Upper lobe of left lung (tissue), 4 donors: ENCODE measurements around the gene JCHAIN.

Experiments
- CTCF ChIP-seq, 6 experiments: fragments of 450-650 bp in 4 of 6; fragments of 200-600 bp in 2 of 6; sonication (generic) in 2 of 6; IDR thresholded peaks; one replicate each; pipeline ENCODE4 v1.5.1; 2016 to 2019; ENCODE audit warnings: antibody characterized with exemption in 6 of 6
- EP300 ChIP-seq, 4 donors: sonication (generic); formaldehyde crosslinking; IDR thresholded peaks; one replicate each; pipeline ENCODE4 v1.5.1; 2017; ENCODE audit warnings: antibody characterized with exemption in 4 of 4, control low read depth in 2 of 4

- TF ChIP-seq EP300 (IDR thresholded peaks at IDR 0.05) (no peak), CTCF (IDR thresholded peaks at IDR 0.05) (no peak)
Measured at GRCh38 chr4:70627620-70628019, 38.7 kb downstream of the JCHAIN start.
